Hepatocyte (in vitro differentiated cells): Measurements from ENCODE around the gene TMEM131.

Source experiments
- EZH2 ChIP-seq: fragments of 200-600 bp; sonication (generic); IDR thresholded peaks from 2 replicates; pipeline ENCODE4 v1.6.1; 2016; ENCODE audit warnings: antibody characterized with exemption, mild to moderate bottlenecking, borderline replicate concordance
- EZH2phosphoT487 ChIP-seq: fragments of 200-600 bp; sonication (generic); IDR thresholded peaks from one replicate; pipeline ENCODE4 v1.6.1; 2018; ENCODE audit warnings: antibody characterized with exemption, mild to moderate bottlenecking, low read depth, moderate library complexity; ENCODE audit not compliant: unreplicated experiment, severe bottlenecking
- TF ChIP-seq, protein P1 (sequence below): fragments of 200-600 bp; sonication (generic); IDR thresholded peaks from 2 replicates; pipeline ENCODE4 v1.5.1; 2016; ENCODE audit warnings: antibody characterized with exemption, mild to moderate bottlenecking; ENCODE audit not compliant: poor library complexity

DNA sequence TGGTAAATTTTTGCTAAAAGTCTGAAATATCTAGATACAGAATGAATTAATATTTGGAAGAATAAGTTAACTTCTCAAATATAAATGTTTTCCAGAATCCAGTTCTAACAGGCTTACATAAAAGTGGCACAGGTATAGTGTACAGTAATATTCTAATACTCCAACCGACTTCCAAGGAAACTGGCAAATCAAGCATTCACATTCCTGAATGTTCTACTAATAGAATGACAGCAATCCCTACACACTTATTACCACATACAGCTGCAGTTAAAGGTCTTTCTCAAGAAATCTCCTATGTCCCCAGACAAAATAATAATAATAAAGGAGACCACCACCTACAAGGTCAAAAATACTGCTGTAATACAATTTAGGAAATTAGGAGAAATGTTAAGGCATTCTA, 31.9 kb downstream of the TMEM131 start:
- TF ChIP-seq EZH2phosphoT487 (no peak), EZH2 (no peak)
- TF ChIP-seq, protein P1, sequence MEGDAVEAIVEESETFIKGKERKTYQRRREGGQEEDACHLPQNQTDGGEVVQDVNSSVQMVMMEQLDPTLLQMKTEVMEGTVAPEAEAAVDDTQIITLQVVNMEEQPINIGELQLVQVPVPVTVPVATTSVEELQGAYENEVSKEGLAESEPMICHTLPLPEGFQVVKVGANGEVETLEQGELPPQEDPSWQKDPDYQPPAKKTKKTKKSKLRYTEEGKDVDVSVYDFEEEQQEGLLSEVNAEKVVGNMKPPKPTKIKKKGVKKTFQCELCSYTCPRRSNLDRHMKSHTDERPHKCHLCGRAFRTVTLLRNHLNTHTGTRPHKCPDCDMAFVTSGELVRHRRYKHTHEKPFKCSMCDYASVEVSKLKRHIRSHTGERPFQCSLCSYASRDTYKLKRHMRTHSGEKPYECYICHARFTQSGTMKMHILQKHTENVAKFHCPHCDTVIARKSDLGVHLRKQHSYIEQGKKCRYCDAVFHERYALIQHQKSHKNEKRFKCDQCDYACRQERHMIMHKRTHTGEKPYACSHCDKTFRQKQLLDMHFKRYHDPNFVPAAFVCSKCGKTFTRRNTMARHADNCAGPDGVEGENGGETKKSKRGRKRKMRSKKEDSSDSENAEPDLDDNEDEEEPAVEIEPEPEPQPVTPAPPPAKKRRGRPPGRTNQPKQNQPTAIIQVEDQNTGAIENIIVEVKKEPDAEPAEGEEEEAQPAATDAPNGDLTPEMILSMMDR, result no peak
